Upper lobe of left lung (tissue), 6 donors: ENCODE data around the gene MIB2. TPM values are rescaled to one million over a fixed set of nuclear protein-coding genes. Genes with fewer than 3 reads are reported as not detected.

Experiments used
- ATAC-seq, 2 donors: fragments of 200-7000 bp; cut with Tn5 transposase; one replicate each; pipeline ENCODE4 v1.9.1; 2022; ENCODE audit warnings: mild to moderate bottlenecking in 2 of 2, moderate library complexity in 2 of 2; ENCODE audit not compliant: low FRiP score in 2 of 2
- DNase-seq, 2 donors: peaks; one replicate each; pipeline ENCODE4 v3.0.0-alpha.2; 2019 to 2020
- H3K27ac ChIP-seq, 4 donors: fragments of 200-600 bp; sonication (generic); one replicate each; pipeline ENCODE4 v1.5.1; 2016 to 2019
- H3K27me3 ChIP-seq, 4 donors: fragments of 200-600 bp; sonication (generic); one replicate each; pipeline ENCODE4 v1.5.1; 2017 to 2019
- H3K36me3 ChIP-seq, 4 donors: fragments of 200-600 bp; sonication (generic); one replicate each; pipeline ENCODE4 v1.5.1; 2016 to 2019
- H3K4me1 ChIP-seq, 4 donors: fragments of 200-600 bp; sonication (generic); one replicate each; pipeline ENCODE4 v1.5.1; 2018 to 2019
- H3K4me3 ChIP-seq, 4 donors: fragments of 200-600 bp; sonication (generic); one replicate each; pipeline ENCODE4 v1.5.1; 2017 to 2019; ENCODE audit warnings: mild to moderate bottlenecking in 2 of 4, moderate library complexity in 1 of 4
- H3K9me3 ChIP-seq, 4 donors: fragments of 200-600 bp; sonication (generic); one replicate each; pipeline ENCODE4 v1.5.1; 2018 to 2019
- EP300 ChIP-seq, 4 donors: sonication (generic); formaldehyde crosslinking; IDR thresholded peaks; one replicate each; pipeline ENCODE4 v1.5.1; 2017; ENCODE audit warnings: antibody characterized with exemption in 4 of 4, control low read depth in 2 of 4
- POLR2A ChIP-seq, 4 donors: fragments of 450-650 bp; IDR thresholded peaks; one replicate each; pipeline ENCODE4 v1.5.1; 2016 to 2017; ENCODE audit warnings: antibody characterized with exemption in 4 of 4, mild to moderate bottlenecking in 2 of 4
- POLR2AphosphoS5 ChIP-seq, 2 donors: sonication (generic); formaldehyde crosslinking; IDR thresholded peaks; one replicate each; pipeline ENCODE4 v1.5.1; 2017; ENCODE audit warnings: antibody characterized with exemption in 2 of 2
- WGBS, 2 donors: methylation state at CpG; one replicate each; pipeline ENCODE4 v1.1.5; 2017 to 2018; 5-methylcytosine and 5-hydroxymethylcytosine counted together
- total RNA-seq, 6 donors: library from RNA; depleted of rRNA in 4 of 6; stranded (reverse); fragments of >200 nt in 4 of 6; gene quantifications; one replicate each; pipeline versions ENCODE4 v1.1.0 to v1.2.1, GENCODE V29; 2016 to 2021
- TF ChIP-seq, protein P1 (sequence below), 6 experiments: fragments of 450-650 bp in 4 of 6; fragments of 200-600 bp in 2 of 6; sonication (generic) in 2 of 6; IDR thresholded peaks; one replicate each; pipeline ENCODE4 v1.5.1; 2016 to 2019; ENCODE audit warnings: antibody characterized with exemption in 6 of 6
- donor health status: DM: no; HTN: no; CAD: no; lungs with moderate emphysema.
- donor health status: DM: no; HTN: yes; CAD: no; lungs with severe emphysema.

MIB2 gene
- total RNA-seq, 6 donors from 2014 or later: 52.7 to 284 (median 84.7) TPM

DNA sequence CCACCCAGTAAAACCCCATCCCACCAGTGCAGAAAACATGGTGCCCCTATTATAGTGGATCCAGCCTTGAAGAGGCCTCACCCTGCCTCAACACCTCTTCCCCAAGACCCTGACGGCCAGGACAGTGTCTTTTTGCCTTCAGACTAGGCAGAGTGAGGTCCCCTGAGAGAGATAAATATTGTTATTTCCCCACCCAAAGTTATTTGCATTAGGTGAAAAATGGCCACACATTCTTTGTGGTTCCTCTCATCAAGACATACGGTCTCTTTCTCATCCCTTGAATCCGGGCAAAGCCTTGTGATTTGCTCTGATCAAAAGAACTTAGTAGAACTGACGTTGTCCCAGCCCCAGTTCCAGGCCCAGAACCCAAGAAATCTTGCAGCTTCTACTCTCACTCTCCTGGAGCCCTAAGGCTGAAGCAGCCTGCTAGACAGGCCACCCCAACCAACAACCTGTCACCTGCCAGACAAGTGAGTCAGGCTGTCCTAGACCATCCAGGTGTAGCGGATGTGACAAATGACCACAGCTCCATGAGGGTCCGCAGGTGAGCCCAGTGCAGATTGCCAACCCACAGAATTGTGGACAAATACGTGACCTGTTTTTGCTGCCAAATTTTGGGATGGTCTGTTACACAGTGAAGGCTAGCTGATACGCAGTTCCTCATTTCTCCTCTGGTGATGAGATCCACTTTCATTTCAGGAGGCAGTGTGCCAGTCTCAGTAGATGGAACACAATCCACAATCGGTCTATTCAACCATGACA, 32.5 kb upstream of the MIB2 start:
- Histone ChIP-seq H3K4me3 (no peak overlapping the region), H3K4me1 (peaks cover 0 to 5% (median 0%) of the 10 kb centered on the region in 4 donors), H3K27ac (no peak overlapping the region), H3K36me3 (no peaks in the 10 kb centered on the region), H3K9me3 (no peaks in the 10 kb centered on the region), H3K27me3 (no peaks in the 10 kb centered on the region)
- ATAC-seq (no peak), DNase-seq (no peak)
- 78 to 79% methylated on average over 8 to 9 of the region's 9 CpGs for WGBS, 2 donors
- TF ChIP-seq, protein P1, sequence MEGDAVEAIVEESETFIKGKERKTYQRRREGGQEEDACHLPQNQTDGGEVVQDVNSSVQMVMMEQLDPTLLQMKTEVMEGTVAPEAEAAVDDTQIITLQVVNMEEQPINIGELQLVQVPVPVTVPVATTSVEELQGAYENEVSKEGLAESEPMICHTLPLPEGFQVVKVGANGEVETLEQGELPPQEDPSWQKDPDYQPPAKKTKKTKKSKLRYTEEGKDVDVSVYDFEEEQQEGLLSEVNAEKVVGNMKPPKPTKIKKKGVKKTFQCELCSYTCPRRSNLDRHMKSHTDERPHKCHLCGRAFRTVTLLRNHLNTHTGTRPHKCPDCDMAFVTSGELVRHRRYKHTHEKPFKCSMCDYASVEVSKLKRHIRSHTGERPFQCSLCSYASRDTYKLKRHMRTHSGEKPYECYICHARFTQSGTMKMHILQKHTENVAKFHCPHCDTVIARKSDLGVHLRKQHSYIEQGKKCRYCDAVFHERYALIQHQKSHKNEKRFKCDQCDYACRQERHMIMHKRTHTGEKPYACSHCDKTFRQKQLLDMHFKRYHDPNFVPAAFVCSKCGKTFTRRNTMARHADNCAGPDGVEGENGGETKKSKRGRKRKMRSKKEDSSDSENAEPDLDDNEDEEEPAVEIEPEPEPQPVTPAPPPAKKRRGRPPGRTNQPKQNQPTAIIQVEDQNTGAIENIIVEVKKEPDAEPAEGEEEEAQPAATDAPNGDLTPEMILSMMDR (IDR thresholded peaks at IDR 0.05): no peak
- TF ChIP-seq EP300 (IDR thresholded peaks at IDR 0.05): no peak
- no peak for TF ChIP-seq POLR2A (IDR thresholded peaks at IDR 0.05)
- TF ChIP-seq POLR2AphosphoS5 (IDR thresholded peaks at IDR 0.05): no peak

DNA sequence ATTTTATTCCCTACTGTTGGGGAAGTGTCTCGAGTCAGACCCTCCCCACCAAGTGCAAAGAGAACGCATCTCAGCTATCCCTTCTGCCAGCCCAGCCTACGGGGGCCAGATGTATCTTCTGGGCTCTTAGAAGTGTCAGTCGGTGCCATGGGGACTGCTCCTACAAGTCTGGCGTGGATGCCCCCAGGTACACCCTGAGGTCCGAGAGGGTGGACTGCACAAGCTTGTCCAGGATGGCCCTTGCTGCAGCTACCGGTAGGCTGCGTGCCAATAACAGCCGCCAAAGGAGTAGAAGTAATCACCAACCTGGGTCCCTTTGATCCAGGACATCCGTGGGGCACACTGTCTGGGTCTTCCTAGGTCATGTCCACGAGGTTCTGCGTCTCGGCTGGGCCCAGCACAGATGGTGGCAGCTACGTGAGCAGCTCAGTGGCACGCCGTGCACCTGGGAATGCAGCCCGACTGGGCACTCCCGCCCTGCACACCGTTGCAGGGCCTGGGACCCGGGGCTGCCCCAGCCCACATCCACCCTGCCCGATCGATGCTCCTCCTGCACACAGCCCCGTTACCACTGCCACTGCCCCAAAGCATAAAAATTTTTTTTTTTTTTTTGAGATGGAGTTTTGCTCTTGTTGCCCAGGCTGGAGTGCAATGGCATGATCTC, 31.8 kb upstream of the MIB2 start:
- Histone ChIP-seq H3K9me3 (no peaks in the 10 kb centered on the region), H3K27ac (no peak overlapping the region), H3K27me3 (no peaks in the 10 kb centered on the region), H3K4me1 (peaks cover 0 to 5% (median 0%) of the 10 kb centered on the region in 4 donors), H3K36me3 (no peaks in the 10 kb centered on the region), H3K4me3 (no peak overlapping the region)
- 83 to 89% methylated on average over 11 to 12 of the region's 23 CpGs for WGBS, 2 donors
- DNase-seq: no peak
- peak in 1 of 2 donors; percentile 26 for ATAC-seq
- TF ChIP-seq EP300 (IDR thresholded peaks at IDR 0.05): no peak
- no peak for TF ChIP-seq POLR2AphosphoS5 (IDR thresholded peaks at IDR 0.05)
- TF ChIP-seq, protein P1 (IDR thresholded peaks at IDR 0.05): no peak
- no peak for TF ChIP-seq POLR2A (IDR thresholded peaks at IDR 0.05)

DNA sequence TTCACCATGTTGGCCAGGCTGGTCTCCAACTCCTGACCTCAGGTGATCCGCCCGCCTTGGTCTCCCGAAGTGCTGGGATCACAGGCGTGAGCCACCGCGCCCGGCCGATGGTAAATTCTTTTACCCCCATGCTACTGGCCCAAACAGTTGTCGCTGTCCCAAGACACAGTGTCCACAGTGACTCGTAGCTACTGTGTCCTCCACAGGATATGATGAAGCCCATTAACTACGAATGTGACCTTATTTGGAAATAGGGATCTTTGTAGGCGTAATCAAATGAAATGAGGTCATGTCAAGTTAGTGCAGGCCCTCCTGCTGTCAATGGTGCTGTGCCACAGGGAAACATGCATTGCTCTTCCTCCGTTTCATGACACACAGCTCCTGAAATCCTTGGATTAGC, 23.8 kb upstream of the MIB2 start:
- H3K27me3 ChIP-seq: no peaks in the 10 kb centered on the region
- H3K4me1 ChIP-seq: no peaks in the 10 kb centered on the region
- WGBS, 2 donors: 93 to 100% methylated on average over 10 to 13 of the region's 13 CpGs
- no peak for TF ChIP-seq POLR2AphosphoS5 (IDR thresholded peaks at IDR 0.05)
- no peak for TF ChIP-seq EP300 (IDR thresholded peaks at IDR 0.05)
- TF ChIP-seq, protein P1 (IDR thresholded peaks at IDR 0.05): no peak
- TF ChIP-seq POLR2A (IDR thresholded peaks at IDR 0.05): no peak
- H3K9me3 ChIP-seq: no peaks in the 10 kb centered on the region
- H3K36me3 ChIP-seq: no peaks in the 10 kb centered on the region
- H3K27ac ChIP-seq: no peak overlapping the region
- no peak overlapping the region for H3K4me3 ChIP-seq
- DNase-seq (peak in 1 of 2 donors; percentile 46), ATAC-seq (no peak)

DNA sequence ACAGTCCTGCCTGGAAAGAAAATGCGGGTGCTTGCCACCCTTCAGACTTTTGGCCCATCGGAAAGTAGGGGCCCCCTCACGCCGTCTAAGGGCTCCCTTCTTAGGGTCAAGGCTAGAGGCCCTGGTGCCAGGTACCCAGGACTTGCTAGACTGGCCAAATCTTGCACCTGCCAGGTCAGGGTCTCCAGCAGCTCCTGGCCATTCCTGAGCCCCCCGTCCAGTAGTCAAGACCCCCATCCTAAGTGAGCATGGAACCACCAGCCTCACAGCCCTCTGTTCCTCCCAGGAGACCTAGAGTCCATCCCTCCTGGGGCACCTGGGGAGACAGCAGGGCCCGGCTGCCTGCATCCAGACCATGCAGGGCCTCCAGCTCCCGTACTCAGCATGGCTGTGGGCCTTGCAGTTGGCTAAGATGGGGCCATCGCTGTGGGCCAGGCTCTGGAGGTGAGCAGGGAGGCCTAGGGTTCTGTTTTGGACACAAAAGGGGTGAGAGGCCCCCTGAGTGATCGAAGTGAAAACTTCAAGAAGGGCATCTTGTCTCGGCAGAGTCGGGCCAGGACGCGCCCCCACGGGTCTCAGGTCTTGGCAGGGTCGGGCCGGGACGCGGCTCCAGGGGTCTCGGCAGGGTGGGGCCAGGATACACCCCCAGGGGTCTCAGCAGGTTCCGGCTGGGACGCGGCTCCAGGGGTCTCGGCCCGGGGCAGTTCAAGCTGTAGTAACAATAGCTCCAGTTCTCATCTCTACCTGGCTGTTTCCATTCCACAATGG, 21.3 kb upstream of the MIB2 start:
- DNase-seq (peak in 1 of 2 donors; percentile 82), ATAC-seq (no peak)
- Histone ChIP-seq H3K4me1 (peaks cover under 1 to 9% (median 4%) of the 10 kb centered on the region in 4 donors), H3K27me3 (peaks cover 0 to 1% (median 0%) of the 10 kb centered on the region in 4 donors), H3K27ac (no peak overlapping the region), H3K36me3 (no peaks in the 10 kb centered on the region), H3K9me3 (no peaks in the 10 kb centered on the region), H3K4me3 (no peak overlapping the region)
- 78 to 87% methylated on average over 11 to 24 of the region's 24 CpGs for WGBS, 2 donors
- TF ChIP-seq POLR2AphosphoS5 (IDR thresholded peaks at IDR 0.05): no peak
- TF ChIP-seq, protein P1 (IDR thresholded peaks at IDR 0.05): no peak
- no peak for TF ChIP-seq EP300 (IDR thresholded peaks at IDR 0.05)
- TF ChIP-seq POLR2A (IDR thresholded peaks at IDR 0.05): no peak
